Parathyroid adenoma (tissue), 2 donors: ENCODE measurements around the gene APBA1.

Source experiments
- H2AFZ ChIP-seq: fragments of 300-600 bp; sonication (generic); one replicate; pipeline ENCODE4 v1.7.0; 2017; ENCODE audit warnings: antibody characterized with exemption, mild to moderate bottlenecking
- H3K27ac ChIP-seq: fragments of 300-600 bp; sonication (generic); one replicate; pipeline ENCODE4 v1.7.0; 2017
- H3K27me3 ChIP-seq: fragments of 300-600 bp; sonication (generic); one replicate; pipeline ENCODE4 v1.7.0; 2017; ENCODE audit warnings: low read length; ENCODE audit not compliant: control insufficient read depth, insufficient read depth
- H3K36me3 ChIP-seq: fragments of 300-600 bp; sonication (generic); one replicate; pipeline ENCODE4 v1.7.0; 2017; ENCODE audit warnings: low read length; ENCODE audit not compliant: control insufficient read depth, insufficient read depth
- H3K4me1 ChIP-seq: fragments of 300-600 bp; sonication (generic); one replicate; pipeline ENCODE4 v1.7.0; 2017; ENCODE audit warnings: control low read depth
- H3K4me2 ChIP-seq: fragments of 300-600 bp; sonication (generic); one replicate; pipeline ENCODE4 v1.7.0; 2017; ENCODE audit warnings: low read length
- H3K4me3 ChIP-seq: fragments of 300-600 bp; sonication (generic); one replicate; pipeline ENCODE4 v1.7.0; 2017; ENCODE audit warnings: low read depth, low read length
- H3K79me2 ChIP-seq: fragments of 300-600 bp; sonication (generic); one replicate; pipeline ENCODE4 v1.7.0; 2017; ENCODE audit warnings: control low read depth
- H3K9ac ChIP-seq: fragments of 300-600 bp; sonication (generic); one replicate; pipeline ENCODE4 v1.7.0; 2017; ENCODE audit warnings: mild to moderate bottlenecking
- H3K9me3 ChIP-seq: fragments of 300-600 bp; sonication (generic); one replicate; pipeline ENCODE4 v1.7.0; 2017; ENCODE audit warnings: low read length; ENCODE audit not compliant: control insufficient read depth
- TF ChIP-seq, protein P1 (sequence below): fragments of 300-600 bp; sonication (generic); IDR thresholded peaks from one replicate; pipeline ENCODE4 v1.7.0; 2017; ENCODE audit warnings: antibody characterized with exemption, mild to moderate bottlenecking
- donor health status: primary hyperparathyroidism.

APBA1 gene

DNA sequence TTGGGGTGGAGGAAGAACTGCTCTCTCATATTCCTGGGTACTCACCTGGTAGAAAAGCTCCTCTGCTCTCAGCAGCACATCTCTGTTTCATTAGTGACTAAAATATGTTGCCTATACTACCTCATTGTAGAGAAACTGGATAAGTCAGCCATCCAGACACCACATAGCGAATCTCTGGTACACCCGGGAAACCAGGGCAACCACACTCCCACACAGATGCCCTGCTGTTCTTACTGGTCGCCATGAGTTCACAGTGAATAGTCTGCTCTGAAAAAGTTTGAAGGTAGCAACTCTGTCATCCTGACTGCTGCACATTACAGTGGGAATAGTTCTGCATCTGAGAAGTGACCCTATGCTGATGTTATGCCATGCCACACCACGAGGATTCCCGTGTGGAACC lies 212.2 kb downstream of the APBA1 start:
- no peak overlapping the region for H3K4me3 ChIP-seq
- no peak overlapping the region for H3K9ac ChIP-seq
- H3K27me3 ChIP-seq: no peaks in the 10 kb centered on the region
- no peak overlapping the region for H2AFZ ChIP-seq
- no peaks in the 10 kb centered on the region for H3K36me3 ChIP-seq
- no peak overlapping the region for H3K27ac ChIP-seq
- H3K4me1 ChIP-seq: no peaks in the 10 kb centered on the region
- TF ChIP-seq, protein P1, sequence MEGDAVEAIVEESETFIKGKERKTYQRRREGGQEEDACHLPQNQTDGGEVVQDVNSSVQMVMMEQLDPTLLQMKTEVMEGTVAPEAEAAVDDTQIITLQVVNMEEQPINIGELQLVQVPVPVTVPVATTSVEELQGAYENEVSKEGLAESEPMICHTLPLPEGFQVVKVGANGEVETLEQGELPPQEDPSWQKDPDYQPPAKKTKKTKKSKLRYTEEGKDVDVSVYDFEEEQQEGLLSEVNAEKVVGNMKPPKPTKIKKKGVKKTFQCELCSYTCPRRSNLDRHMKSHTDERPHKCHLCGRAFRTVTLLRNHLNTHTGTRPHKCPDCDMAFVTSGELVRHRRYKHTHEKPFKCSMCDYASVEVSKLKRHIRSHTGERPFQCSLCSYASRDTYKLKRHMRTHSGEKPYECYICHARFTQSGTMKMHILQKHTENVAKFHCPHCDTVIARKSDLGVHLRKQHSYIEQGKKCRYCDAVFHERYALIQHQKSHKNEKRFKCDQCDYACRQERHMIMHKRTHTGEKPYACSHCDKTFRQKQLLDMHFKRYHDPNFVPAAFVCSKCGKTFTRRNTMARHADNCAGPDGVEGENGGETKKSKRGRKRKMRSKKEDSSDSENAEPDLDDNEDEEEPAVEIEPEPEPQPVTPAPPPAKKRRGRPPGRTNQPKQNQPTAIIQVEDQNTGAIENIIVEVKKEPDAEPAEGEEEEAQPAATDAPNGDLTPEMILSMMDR: no peak
- no peaks in the 10 kb centered on the region for H3K9me3 ChIP-seq
- H3K79me2 ChIP-seq: no peaks in the 10 kb centered on the region
- no peak overlapping the region for H3K4me2 ChIP-seq

DNA sequence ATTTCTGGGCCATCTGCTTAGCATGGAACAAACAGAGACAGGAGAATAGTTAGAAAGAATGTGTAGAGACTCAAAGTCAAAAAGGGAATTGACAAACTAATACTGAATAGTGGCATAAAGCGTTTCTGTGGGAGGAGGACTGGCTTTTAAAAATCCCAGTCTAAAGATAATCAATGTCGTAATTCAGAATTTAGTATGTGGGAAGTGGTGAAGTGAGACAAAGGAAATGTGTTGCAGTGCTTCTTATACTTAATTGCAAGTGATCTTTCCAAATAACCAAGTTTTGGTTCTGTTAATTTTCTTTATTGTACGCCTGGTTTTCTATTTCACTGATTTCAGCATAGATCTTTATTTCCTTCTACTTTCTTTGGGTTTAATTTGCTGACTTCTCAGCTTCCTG lies 214.0 kb downstream of the APBA1 start:
- H3K4me2 ChIP-seq: no peak overlapping the region
- no peak overlapping the region for H3K4me3 ChIP-seq
- H3K4me1 ChIP-seq: no peaks in the 10 kb centered on the region
- no peak overlapping the region for H3K27ac ChIP-seq
- no peaks in the 10 kb centered on the region for H3K36me3 ChIP-seq
- TF ChIP-seq, protein P1: no peak
- no peaks in the 10 kb centered on the region for H3K9me3 ChIP-seq
- no peak overlapping the region for H2AFZ ChIP-seq
- H3K9ac ChIP-seq: no peak overlapping the region
- H3K79me2 ChIP-seq: no peaks in the 10 kb centered on the region
- H3K27me3 ChIP-seq: no peaks in the 10 kb centered on the region

DNA sequence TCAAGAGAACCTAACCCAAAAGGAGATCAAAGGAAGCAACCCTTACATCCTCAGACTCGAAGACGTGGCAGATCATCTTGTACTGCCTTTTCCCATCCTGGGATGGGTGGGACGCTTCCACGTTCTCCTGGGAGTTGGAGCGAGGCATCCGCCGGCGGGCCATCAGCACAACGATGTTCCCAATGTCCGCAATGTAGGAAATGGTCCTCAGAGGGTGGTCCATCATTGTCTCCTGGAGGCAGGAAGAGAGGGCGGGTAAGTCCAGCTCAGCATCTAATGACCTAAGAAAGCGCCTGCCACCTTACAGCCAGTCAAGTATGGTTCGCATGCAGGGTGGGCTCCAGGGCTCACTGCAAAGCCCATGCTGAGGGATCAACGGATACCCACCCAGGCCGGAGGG lies 216.0 kb downstream of the APBA1 start:
- no peak overlapping the region for H3K27ac ChIP-seq

GRCh38 chr9:69455311-69455710 lies 216.9 kb downstream of the APBA1 start:
- H3K79me2 ChIP-seq: no peaks in the 10 kb centered on the region
- TF ChIP-seq, protein P1: no peak
- no peaks in the 10 kb centered on the region for H3K27me3 ChIP-seq
- H3K4me1 ChIP-seq: no peaks in the 10 kb centered on the region
- H3K4me2 ChIP-seq: no peak overlapping the region
- H3K4me3 ChIP-seq: no peak overlapping the region
- H3K9me3 ChIP-seq: no peaks in the 10 kb centered on the region
- H2AFZ ChIP-seq: no peak overlapping the region
- no peak overlapping the region for H3K27ac ChIP-seq
- no peak overlapping the region for H3K9ac ChIP-seq
- H3K36me3 ChIP-seq: no peaks in the 10 kb centered on the region

More for the DNA sequence above, 216.0 kb downstream of the APBA1 start:
- no peak overlapping the region for H2AFZ ChIP-seq
- no peak overlapping the region for H3K4me2 ChIP-seq
- no peaks in the 10 kb centered on the region for H3K27me3 ChIP-seq
- TF ChIP-seq, protein P1: no peak
- H3K4me3 ChIP-seq: no peak overlapping the region
- H3K9ac ChIP-seq: no peak overlapping the region
- H3K36me3 ChIP-seq: no peaks in the 10 kb centered on the region
- no peaks in the 10 kb centered on the region for H3K4me1 ChIP-seq
- no peaks in the 10 kb centered on the region for H3K79me2 ChIP-seq
- no peaks in the 10 kb centered on the region for H3K9me3 ChIP-seq

- Histone ChIP-seq H2AFZ (no peak overlapping the region), H3K27ac (no peak overlapping the region), H3K4me2 (no peak overlapping the region), H3K9me3 (no peaks in the 10 kb centered on the region), H3K27me3 (no peaks in the 10 kb centered on the region), H3K4me3 (no peak overlapping the region), H3K36me3 (no peaks in the 10 kb centered on the region), H3K4me1 (no peaks in the 10 kb centered on the region), H3K79me2 (no peaks in the 10 kb centered on the region), H3K9ac (no peak overlapping the region)
- TF ChIP-seq, protein P1: no peak
Observed at GRCh38 chr9:69454321-69454720, 217.8 kb downstream of the APBA1 start.
